C1 segment of cervical spinal cord (tissue), 14 donors: ENCODE results near the gene MTF1.

ENCODE experiments used
- DNase-seq, 14 donors: peaks; one replicate each; lab custom pipeline; 2025; lab: John Stamatoyannopoulos, UW

MTF1 gene

GRCh38 chr1:37831809-37832208 lies 27.6 kb downstream of the MTF1 start:
- no peak for DNase-seq

DNA sequence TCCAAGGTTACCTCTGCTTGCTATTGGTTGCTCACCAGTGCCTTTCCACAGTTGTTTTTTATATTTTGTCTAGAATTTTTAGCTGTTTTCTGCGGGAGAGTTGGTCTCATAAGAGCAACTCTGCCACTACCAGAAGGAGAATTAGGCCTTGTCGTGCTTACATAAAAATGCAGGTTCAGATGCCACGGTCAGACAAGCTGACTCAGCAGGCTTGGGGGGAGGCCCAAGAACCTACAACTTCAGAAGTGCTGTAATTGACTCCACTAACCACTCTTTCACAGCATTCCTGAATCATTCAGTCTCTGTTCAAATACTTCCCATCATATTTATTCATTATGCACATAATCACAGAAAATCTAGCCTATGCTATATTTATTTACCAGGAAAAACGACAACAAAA lies 28.3 kb downstream of the MTF1 start:
- no peak for DNase-seq

DNA sequence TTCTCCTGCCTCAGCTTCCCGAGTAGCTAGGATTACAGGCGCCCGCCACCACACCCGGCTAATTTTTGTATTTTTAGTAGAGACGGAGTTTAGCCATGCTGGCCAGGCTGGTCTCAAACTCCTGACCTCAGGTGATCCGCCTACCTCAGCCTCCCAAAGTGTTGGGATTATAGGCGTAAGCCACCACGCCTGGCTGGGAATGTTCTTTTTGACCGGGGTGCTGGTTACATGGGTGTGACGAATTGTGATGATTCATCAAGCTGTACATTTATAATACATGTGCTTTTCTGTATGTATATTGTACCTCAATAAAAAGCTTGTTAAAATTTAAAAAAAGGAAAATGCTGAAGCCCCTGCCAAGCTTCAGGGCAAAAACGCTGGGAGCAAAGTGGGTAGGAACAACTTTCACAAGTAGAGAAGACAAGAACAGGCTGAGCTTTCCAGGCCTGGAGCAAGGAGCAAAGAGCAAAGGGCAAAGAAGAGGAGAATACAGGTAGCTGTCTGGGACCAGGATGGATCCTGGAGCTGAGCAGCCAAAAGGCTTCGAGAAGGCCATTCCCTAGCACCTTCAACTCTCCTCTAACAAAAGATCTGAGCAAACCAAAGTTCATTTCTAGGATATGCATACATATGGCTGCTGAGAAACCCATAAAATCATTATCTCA lies 30.9 kb downstream of the MTF1 start:
- DNase-seq = no peak

DNA sequence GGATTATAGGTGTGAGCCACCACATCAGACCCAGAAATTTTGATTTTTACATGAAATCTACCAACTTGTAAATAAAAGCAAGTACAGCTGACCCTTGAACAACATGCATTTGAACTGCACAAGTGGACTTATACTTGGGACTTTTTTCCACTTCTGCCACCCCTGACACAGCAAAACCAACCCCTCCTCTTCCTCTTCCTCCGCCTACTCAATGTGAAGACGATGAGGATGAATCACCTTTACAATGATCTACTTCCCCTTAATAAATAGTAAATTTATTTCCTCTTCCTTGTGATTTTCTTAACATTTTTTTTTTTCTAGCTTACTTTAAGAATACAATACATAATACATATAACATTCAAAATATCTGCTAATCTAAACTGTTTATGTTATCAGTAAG lies 33.9 kb downstream of the MTF1 start:
- DNase-seq = no peak

DNA sequence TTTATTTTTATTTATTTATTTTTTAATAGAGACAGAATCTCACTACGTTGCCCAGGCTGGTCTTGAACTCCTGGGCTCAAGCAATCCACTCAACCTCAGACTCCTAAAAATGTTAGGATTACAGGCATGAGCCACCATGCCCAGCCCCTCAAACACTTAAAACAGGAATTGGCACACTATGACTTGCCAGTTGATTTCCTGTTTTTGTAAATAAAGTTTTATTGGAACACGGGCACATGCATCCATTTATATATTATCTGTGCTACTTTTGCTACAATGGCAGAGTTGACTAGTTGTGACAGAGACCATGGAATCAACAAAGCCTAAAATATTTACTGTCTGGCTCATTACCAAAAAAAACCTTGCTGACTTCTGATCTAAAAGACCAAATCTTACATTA lies 35.4 kb downstream of the MTF1 start:
- DNase-seq = no peak

DNA sequence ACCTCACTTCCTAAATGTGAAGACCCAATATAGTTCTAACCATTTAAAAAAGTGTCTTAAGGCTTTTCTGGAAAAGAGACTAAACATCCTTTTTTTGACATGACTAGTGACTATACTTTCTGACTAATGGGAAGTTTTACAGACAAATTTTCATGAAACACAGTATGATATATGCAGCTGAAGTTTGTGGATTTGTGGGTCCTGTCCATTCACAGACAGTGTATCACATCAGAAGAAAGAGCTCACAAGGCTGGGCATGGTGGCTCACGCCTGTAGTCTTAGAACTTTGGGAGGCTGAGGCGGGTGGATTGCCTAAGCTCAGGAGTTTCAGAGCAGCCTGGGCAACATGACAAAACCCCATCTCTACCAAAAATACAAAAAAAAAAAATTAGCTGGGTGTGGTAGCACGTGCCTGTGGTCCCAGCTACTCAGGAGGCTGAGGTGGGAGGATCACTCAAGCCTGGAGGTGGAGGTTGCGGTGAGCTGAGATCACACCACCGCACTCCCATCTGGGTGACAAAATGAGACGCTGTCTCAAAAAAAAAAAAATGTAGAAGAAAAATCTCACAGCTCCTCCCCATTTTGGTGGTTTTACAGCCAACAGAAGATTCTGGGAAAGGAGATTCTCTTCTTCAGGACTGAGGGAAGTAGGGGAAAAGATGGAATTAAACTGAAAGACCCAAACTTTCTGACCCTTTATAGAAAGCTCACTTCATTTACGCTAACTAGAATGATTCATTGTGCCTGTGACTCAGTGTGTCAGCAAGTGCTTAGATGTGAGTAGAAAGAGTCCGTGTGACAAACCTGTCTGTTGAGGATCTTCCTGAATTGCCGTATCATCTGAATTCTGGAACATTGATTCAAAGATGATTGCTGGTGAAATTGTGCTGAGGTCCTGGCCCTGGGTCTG lies 36.2 kb downstream of the MTF1 start:
- no peak for DNase-seq

GRCh38 chr1:37821481-37821880 lies 37.9 kb downstream of the MTF1 start:
- DNase-seq = no peak

- DNase-seq = peak in 7 of 14 donors; percentile 31 to 63 (median 43)
These were observed 41.9 kb downstream of the MTF1 start for GRCh38 chr1:37817481-37817880.

GRCh38 chr1:37814252-37814651 lies 45.1 kb downstream of the MTF1 start:
- peak in 3 of 14 donors; percentile 5 to 18 (median 11) for DNase-seq

DNA sequence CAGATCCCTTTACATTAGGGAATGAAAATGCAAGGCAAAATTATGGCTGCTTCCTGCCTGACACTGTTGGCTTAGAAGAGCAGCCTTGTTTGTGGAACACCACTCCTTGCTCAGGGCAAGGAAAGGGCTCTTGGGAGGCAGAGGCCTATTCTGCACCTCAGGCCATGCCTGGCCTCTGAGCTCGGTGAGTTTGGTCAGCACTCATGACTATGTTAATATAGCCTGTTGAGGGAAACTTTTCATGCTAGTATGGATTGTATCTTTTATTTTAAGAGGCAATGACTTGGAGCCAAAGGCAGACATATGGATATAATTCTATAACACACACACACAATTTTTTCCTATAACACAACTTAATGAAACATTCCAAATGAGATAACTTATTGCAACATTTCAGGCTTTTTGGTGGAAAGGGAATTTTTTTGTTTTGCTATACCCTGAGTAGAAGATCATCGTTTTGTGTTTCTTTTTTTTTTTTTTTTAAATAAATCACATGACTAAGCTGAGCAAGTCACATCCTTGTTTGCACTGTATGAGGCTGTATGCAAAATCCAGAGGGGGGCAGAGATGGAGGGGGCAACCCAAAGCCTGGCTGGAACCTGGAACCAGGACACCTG lies 45.8 kb downstream of the MTF1 start:
- DNase-seq = no peak

DNA sequence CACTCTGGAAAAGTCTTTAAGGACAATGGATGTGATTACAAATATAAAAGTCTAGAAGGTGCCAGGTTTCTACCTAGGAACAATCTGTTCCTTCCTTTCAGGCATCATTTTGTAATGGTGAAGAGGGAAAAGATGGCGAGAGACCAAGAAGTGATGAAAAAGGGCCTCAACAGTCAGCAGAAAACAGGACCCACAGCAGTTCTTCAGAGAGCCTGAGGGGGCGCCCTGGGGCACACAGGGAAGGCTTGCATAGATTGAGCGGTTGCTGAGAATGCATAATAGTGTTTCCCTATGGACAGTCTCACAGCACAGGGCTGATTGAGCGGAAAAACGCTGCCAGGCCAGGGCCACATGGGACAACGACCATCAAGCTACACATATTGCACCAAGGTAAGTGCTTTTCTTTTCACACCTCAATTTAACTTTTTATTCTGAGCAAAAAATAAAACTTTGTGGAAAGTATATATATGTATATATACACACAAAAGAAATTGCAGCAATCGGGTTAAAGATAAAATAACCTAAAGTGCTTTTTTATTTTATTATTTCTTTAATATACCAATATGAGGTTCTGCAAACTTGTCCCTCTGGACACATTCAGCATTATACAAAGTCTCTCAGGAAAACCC lies 48.3 kb downstream of the MTF1 start:
- peak in 9 of 14 donors; percentile 8 to 58 (median 17) for DNase-seq

- DNase-seq = no peak
These were observed 49.5 kb downstream of the MTF1 start for GRCh38 chr1:37809942-37810341.

DNA sequence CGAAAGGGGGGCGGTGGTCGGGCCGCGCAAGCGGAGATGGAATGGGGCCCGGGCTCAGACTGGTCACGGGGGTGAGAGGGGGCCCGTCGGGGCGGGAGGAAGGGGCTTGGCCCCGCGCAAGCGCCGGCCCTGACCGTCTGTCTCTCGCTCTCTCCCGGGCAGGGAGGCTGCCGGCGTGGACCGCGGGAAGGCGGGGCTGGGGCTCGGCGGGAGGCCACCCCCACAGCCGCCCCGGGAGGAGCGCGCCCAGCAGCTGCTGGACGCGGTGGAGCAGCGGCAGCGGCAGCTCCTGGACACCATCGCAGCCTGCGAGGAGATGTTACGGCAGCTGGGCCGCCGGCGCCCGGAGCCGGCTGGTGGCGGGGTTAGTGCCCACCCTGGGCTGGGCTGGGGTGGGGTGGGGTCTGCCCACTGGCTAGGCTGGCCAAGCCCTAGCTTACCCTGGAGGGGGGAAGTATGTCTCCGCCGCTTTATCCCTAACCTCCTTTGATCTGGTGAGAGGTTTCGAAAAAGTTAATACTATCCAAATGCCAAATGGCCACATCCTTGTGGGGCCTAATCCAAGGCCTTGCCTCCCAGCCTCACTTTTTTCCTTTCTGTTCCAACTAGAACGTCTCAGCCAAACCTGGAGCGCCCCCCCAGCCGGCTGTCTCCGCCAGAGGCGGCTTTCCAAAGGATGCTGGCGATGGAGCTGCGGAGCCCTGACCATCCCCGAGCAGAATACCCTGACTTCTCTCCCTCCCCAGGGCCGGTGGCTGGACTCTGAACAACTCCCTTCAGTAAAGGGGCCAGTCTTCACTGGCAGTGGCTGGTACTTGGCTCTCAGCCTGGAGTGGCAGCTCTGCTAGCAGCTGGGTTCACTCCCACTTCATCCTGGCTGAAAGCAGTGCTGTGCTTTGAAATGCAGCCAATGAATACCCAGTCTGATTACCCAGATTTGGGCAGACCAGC lies 50.7 kb downstream of the MTF1 start:
- peak; percentile 43 to 92 (median 79) for DNase-seq

GRCh38 chr1:37807555-37808368 lies 51.6 kb downstream of the MTF1 start, which contains the start of the genes C1orf122 and YRDC:
Gene C1orf122 (plus strand): TSS chr1:37807790. CDS start chr1:37808405, 615 bp downstream.
Gene YRDC (minus strand): TSS chr1:37808208. CDS start chr1:37808180, 28 bp downstream.
- DNase-seq = peak; percentile 50 to 95 (median 88)

DNA sequence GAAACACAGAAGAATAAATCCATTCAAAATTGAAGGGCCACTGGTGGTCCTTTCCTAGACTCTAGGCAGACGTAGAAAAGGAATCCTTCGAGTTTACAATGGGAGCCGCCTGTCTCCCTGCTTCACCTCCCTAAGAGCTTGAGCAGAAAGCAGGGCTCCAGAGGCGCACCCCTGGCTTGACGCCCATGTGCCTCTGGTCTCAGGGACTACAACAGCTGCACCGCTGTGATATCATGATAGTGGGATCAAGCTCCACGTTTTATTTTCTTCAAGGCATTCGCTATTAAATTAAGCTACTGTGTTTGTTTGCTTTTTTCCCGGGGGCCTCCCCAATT lies 52.2 kb downstream of the MTF1 start:
- DNase-seq = no peak

- no peak for DNase-seq
These were observed 57.0 kb downstream of the MTF1 start for GRCh38 chr1:37802439-37802838.

DNA sequence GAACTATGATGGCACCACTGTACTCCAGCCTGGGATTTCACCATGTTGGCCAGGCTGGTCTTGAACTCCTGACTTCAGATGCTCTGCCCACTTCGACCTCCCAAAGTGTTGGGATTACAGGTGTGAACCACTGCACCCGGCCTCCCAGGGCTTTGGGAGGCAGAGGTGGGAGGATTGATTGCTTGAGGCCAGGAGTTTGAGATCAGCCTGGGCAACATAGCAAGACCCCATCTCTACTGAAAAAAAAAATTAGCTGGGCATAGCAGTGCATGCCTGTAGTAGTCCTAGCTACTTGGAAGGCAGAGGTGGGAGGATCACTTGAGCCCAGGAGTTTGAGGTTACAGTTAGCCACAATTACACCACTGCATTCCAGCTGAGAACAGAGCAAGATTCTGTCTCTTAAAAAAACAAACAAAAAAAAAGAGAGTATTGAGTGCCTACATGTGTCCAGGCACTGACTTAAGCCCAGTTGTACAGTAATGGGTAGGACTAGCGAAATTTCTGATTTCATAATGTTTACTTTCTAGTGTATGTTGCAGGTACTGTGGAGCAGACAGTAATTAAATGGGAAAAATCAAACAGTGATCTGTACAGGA lies 61.5 kb downstream of the MTF1 start:
- no peak for DNase-seq

GRCh38 chr1:37795340-37796125 lies 63.9 kb downstream of the MTF1 start:
- peak in 3 of 14 donors; percentile 19 to 34 (median 22) for DNase-seq
